Upper lobe of left lung (tissue), 4 donors: ENCODE measurements around the gene BACE2.

Experiments
- CTCF ChIP-seq, 6 experiments: fragments of 450-650 bp in 4 of 6; fragments of 200-600 bp in 2 of 6; sonication (generic) in 2 of 6; IDR thresholded peaks; one replicate each; pipeline ENCODE4 v1.5.1; 2016 to 2019; ENCODE audit warnings: antibody characterized with exemption in 6 of 6
- POLR2AphosphoS5 ChIP-seq, 2 donors: sonication (generic); formaldehyde crosslinking; IDR thresholded peaks; one replicate each; pipeline ENCODE4 v1.5.1; 2017; ENCODE audit warnings: antibody characterized with exemption in 2 of 2

DNA sequence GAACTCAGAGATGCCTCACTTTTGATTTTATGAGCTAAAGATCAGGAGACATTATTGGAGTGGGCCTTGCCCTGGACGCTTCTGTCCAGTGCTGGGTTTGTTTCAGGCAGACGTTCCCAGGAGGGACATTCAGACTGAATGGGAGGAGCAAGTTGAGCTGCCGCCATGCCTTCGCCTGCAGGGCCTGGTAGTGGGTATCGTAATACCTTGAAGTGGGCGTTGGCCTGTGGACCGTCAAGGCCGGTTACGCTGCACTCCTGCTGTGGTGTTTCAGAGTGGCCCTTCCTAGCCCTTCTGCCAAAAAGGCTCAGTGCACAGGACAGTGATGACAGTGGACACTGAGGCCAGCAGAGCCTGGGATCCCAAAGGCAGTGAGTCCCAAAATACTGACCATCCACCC is 150.3 kb downstream of the BACE2 start:
- TF ChIP-seq POLR2AphosphoS5 (IDR thresholded peaks at IDR 0.05): no peak
- TF ChIP-seq CTCF (IDR thresholded peaks at IDR 0.05): no peak
